ENCODE results near the gene TSPAN14.

The TSPAN14 gene

GRCh38 chr10:80485076-80485945 lies 31.2 kb downstream of the TSPAN14 start:
- in situ Hi-C loops (cut with MboI; ENCODE audit: low sequenced_read_pairs), result no loop called here

- in situ Hi-C loops (cut with MboI; ENCODE audit: low sequenced_read_pairs), result no loop called here
These were observed 32.0 kb downstream of the TSPAN14 start for GRCh38 chr10:80485946-80486764.

- in situ Hi-C loops (cut with MboI; ENCODE audit: low sequenced_read_pairs), result no loop called here
These were observed 32.8 kb downstream of the TSPAN14 start for GRCh38 chr10:80486785-80487420.

- in situ Hi-C loops (cut with MboI; ENCODE audit: low sequenced_read_pairs), result no loop called here
These were observed 33.3 kb downstream of the TSPAN14 start for GRCh38 chr10:80487421-80487785.

GRCh38 chr10:80487791-80488538 lies 33.9 kb downstream of the TSPAN14 start:
- in situ Hi-C loops (cut with MboI; ENCODE audit: low sequenced_read_pairs), result no loop called here

GRCh38 chr10:80488539-80489066 lies 34.5 kb downstream of the TSPAN14 start:
- in situ Hi-C loops (cut with MboI; ENCODE audit: low sequenced_read_pairs), result no loop called here

GRCh38 chr10:80489371-80490112 lies 35.4 kb downstream of the TSPAN14 start:
- in situ Hi-C loops (cut with MboI; ENCODE audit: low sequenced_read_pairs), result loop anchor here (5.0 kb wide), 1 partner anchor 32 kb away; no protein-coding TSS in a partner anchor

GRCh38 chr10:80491251-80492102 lies 37.4 kb downstream of the TSPAN14 start:
- in situ Hi-C loops (cut with MboI; ENCODE audit: low sequenced_read_pairs), result loop anchor here (5.0 kb wide), 1 partner anchor 34 kb away; no protein-coding TSS in a partner anchor

- in situ Hi-C loops (cut with MboI; ENCODE audit: low sequenced_read_pairs), result loop anchor here (5.0 kb wide), 1 partner anchor 36 kb away; no protein-coding TSS in a partner anchor
These were observed 38.9 kb downstream of the TSPAN14 start for GRCh38 chr10:80492848-80493521.

GRCh38 chr10:80493522-80494051 lies 39.5 kb downstream of the TSPAN14 start:
- in situ Hi-C loops (cut with MboI; ENCODE audit: low sequenced_read_pairs), result loop anchor here (5.0 kb wide), 1 partner anchor 36 kb away; no protein-coding TSS in a partner anchor

- in situ Hi-C loops (cut with MboI; ENCODE audit: low sequenced_read_pairs), result no loop called here
These were observed 42.6 kb downstream of the TSPAN14 start for GRCh38 chr10:80496555-80497172.

- in situ Hi-C loops (cut with MboI; ENCODE audit: low sequenced_read_pairs), result no loop called here
These were observed 43.3 kb downstream of the TSPAN14 start for GRCh38 chr10:80497187-80498077.

GRCh38 chr10:80498078-80498832 lies 44.1 kb downstream of the TSPAN14 start:
- in situ Hi-C loops (cut with MboI; ENCODE audit: low sequenced_read_pairs), result no loop called here

- in situ Hi-C loops (cut with MboI; ENCODE audit: low sequenced_read_pairs), result no loop called here
These were observed 45.0 kb downstream of the TSPAN14 start for GRCh38 chr10:80498833-80499741.
